ENCODE data around the gene MTHFD1L. TPM values are rescaled to one million over a fixed set of nuclear protein-coding genes. Genes with fewer than 3 reads are reported as not detected.

Gene MTHFD1L
- total RNA-seq, 1 experiment from 2014 or later = 47.8 TPM

- Mint-ChIP-seq H3K27me3 (ENCODE audit: unreplicated experiment) (no peaks in the 10 kb centered on the region), H3K36me3 (ENCODE audit: insufficient read depth, unreplicated experiment) (peaks cover 23% of the 10 kb centered on the region), H3K4me1 (ENCODE audit: low read depth, unreplicated experiment) (peaks cover 15% of the 10 kb centered on the region), H3K27ac (ENCODE audit: unreplicated experiment) (no peak overlapping the region), H3K4me3 (ENCODE audit: low read depth, unreplicated experiment) (no peak overlapping the region), H3K9me3 (ENCODE audit: low read depth, unreplicated experiment) (no peaks in the 10 kb centered on the region)
- no TSS peak for BruUV-seq (replicated peaks)
- CTCF ChIA-PET = interaction anchor here (0.6 to 0.7 kb wide), 2 partner anchors 26 to 856 kb away, joined by 3 to 5 read pairs; no protein-coding TSS in a partner anchor
- TF ChIP-seq CTCF (IDR thresholded peaks at IDR 0.05; ENCODE audit: unreplicated experiment) = no peak
- intact Hi-C loops (cut with micrococcal nuclease; ENCODE audit: unreplicated experiment) = no loop called here
- DNase-seq = no peak
Observed at GRCh38 chr6:150863213-150863928, 2.1 kb upstream of the MTHFD1L start.

GRCh38 chr6:150865043-150865405, 478 bp upstream of the MTHFD1L start:
- H3K27me3 Mint-ChIP-seq (ENCODE audit: unreplicated experiment) = no peaks in the 10 kb centered on the region
- no peak overlapping the region for H3K27ac Mint-ChIP-seq (ENCODE audit: unreplicated experiment)
- no peaks in the 10 kb centered on the region for H3K9me3 Mint-ChIP-seq (ENCODE audit: low read depth, unreplicated experiment)
- peaks cover 9% of the 10 kb centered on the region for H3K4me1 Mint-ChIP-seq (ENCODE audit: low read depth, unreplicated experiment)
- peak overlapping the region; percentile 74 for H3K4me3 Mint-ChIP-seq (ENCODE audit: low read depth, unreplicated experiment)
- intact Hi-C loops (cut with micrococcal nuclease; ENCODE audit: unreplicated experiment) = no loop called here
- BruUV-seq (replicated peaks) = TSS peak; percentile 97
- no peak for TF ChIP-seq CTCF (IDR thresholded peaks at IDR 0.05; ENCODE audit: unreplicated experiment)
- peaks cover 28% of the 10 kb centered on the region for H3K36me3 Mint-ChIP-seq (ENCODE audit: insufficient read depth, unreplicated experiment)
- DNase-seq = no peak
- CTCF ChIA-PET = interaction anchor here (0.8 to 1.7 kb wide), 2 partner anchors 13 to 47 kb away, joined by 4 to 5 read pairs; no protein-coding TSS in a partner anchor

DNA sequence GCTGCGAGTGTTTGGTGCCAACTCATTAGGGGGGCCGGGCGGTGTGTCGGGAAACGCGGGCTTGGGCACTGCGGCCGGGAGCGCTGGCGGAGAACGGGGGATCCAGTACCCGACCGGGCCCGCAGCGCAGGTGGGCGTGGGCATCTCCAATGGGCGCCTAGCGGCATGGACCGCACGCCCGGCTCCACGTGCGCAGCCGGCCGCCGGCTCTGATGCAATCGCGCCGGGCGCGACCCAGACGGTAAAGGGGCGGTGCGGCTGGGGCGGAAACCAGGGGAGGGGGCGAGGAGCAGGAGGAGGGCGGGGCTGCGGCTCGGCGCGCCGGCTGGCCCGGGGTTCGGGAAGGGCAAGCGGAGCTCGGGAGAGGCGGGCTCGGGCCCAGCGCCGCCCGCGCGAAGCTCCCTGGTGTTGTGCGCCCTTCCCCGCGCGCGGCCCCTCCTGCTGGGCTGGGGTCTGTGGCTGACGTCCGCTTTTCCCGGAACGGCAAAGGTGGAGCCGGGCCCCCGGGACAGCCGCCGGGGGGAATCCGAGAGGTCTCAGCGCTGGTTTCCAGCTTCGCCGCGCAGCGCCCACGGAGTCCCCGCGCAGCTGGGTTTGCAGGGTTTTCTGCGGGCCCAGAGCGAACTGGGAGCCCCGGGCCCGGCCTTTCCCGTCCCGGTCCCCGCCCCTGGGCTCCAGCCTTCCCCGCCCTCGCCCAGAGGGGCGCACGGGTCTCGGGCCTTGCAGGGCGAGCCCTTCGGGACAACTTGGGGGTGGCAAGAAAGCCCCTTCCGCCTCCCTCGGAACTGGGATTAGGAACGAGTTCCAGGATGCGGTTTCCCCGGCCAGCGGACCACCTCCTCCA, 867 bp downstream of the MTHFD1L start:
- H3K27ac Mint-ChIP-seq (ENCODE audit: unreplicated experiment) = peak overlapping the region; percentile 70
- CTCF ChIA-PET = interaction anchor here (0.6 to 1.7 kb wide), 3 partner anchors 12 to 49 kb away, joined by 3 to 5 read pairs (median 3); no protein-coding TSS in a partner anchor
- DNase-seq = peak; percentile 83
- H3K9me3 Mint-ChIP-seq (ENCODE audit: low read depth, unreplicated experiment) = no peaks in the 10 kb centered on the region
- TF ChIP-seq CTCF (IDR thresholded peaks at IDR 0.05; ENCODE audit: unreplicated experiment) = no peak
- no TSS peak for BruUV-seq (replicated peaks)
- no peaks in the 10 kb centered on the region for H3K27me3 Mint-ChIP-seq (ENCODE audit: unreplicated experiment)
- H3K36me3 Mint-ChIP-seq (ENCODE audit: insufficient read depth, unreplicated experiment) = peaks cover 28% of the 10 kb centered on the region
- H3K4me1 Mint-ChIP-seq (ENCODE audit: low read depth, unreplicated experiment) = peaks cover 9% of the 10 kb centered on the region
- intact Hi-C loops (cut with micrococcal nuclease; ENCODE audit: unreplicated experiment) = no loop called here
- peak overlapping the region; percentile 74 for H3K4me3 Mint-ChIP-seq (ENCODE audit: low read depth, unreplicated experiment)

DNA sequence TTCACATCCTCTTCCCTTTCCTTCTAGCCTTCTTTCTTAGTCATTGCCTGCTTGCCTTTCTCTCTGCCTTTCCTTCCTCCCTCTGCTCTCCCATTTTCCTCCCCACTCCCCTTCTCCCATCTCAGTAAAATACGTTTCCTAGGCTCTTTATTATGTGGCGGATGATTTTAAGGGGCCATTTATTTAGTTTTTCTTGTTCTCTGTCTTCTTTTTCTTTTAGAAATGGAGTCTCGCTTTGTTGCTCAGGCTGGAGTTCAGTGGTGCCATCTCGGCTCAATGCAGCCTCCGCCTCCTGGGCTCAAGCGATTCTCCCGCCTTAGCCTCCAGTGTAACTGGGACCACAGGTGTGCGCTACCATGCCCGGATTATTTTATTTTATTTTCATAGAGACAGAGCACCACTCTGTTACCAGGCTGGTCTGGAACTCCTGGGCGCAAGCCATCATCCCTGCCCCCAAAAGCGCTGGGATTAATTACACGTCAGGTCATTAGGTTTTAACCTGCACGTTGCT, 1.5 kb downstream of the MTHFD1L start:
- TSS peak; percentile 44 for BruUV-seq (replicated peaks)
- H3K27ac Mint-ChIP-seq (ENCODE audit: unreplicated experiment) = peak overlapping the region; percentile 70
- intact Hi-C loops (cut with micrococcal nuclease; ENCODE audit: unreplicated experiment) = no loop called here

More for the DNA sequence above, 1.5 kb downstream of the MTHFD1L start:
- Mint-ChIP-seq H3K27me3 (ENCODE audit: unreplicated experiment) (no peaks in the 10 kb centered on the region), H3K4me3 (ENCODE audit: low read depth, unreplicated experiment) (peak overlapping the region; percentile 74), H3K4me1 (ENCODE audit: low read depth, unreplicated experiment) (peaks cover 9% of the 10 kb centered on the region), H3K9me3 (ENCODE audit: low read depth, unreplicated experiment) (no peaks in the 10 kb centered on the region), H3K36me3 (ENCODE audit: insufficient read depth, unreplicated experiment) (peaks cover 28% of the 10 kb centered on the region)
- TF ChIP-seq CTCF (IDR thresholded peaks at IDR 0.05; ENCODE audit: unreplicated experiment) = no peak
- CTCF ChIA-PET = interaction anchor here (1.7 kb wide), 1 partner anchor 11 kb away, joined by 5 read pairs; no protein-coding TSS in a partner anchor
- DNase-seq = no peak

Measured in Calu3 (cell line).